ENCODE measurements around the gene AOX1.
"Not testable (repeated sequence)": the region's sequence is repeated elsewhere in the genome, so short reads cannot be mapped to it uniquely, and the experiment has no call there.

Gene AOX1

GRCh38 chr2:200627110-200627770 is 41.4 kb downstream of the AOX1 start:
- no peak for DNase-seq (ENCODE audit: low read depth)

GRCh38 chr2:200628461-200628860 is 42.6 kb downstream of the AOX1 start:
- DNase-seq (ENCODE audit: low read depth), result not testable (repeated sequence)

DNA sequence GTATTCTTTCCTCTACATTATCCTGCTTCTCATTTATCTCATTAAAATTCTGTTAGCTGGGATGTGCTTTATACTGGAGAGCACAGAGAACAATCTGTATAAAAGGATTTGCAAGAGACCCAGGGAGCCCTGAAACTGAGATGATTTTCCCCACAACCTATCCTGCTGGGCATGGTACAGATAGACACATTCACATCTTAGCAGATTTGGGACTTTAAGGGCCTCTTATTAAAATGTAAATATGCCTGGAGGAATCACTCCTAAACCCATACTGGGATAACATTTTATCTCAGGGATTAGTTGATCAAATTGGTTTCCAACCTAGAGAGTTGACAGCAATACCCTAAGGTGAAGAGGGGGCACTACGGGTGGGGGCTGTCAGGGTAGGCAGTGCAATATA is 45.5 kb downstream of the AOX1 start:
- DNase-seq (ENCODE audit: low read depth), result no peak

- no peak for DNase-seq (ENCODE audit: low read depth)
These were observed 48.6 kb downstream of the AOX1 start for GRCh38 chr2:200634231-200634964.

DNA sequence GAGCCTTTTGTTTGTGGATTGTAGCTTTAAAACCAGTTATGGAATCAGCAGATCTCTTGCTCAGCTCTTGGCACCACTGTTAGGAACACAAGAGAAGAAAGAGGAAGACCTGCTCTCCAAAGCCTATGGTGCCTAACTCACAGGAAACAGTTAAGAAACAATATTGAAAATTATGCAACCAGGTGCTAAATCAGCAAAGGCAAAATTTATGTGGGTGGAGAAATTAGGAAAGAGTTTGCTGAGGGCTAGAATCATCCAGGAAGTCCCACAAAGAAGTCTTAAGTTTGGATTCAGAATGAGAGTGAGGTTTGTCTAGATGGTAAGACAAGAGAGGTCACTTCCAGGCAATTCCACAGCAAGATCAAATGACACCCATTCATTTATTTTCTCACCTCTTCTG is 49.4 kb downstream of the AOX1 start:
- DNase-seq (ENCODE audit: low read depth), result no peak

DNA sequence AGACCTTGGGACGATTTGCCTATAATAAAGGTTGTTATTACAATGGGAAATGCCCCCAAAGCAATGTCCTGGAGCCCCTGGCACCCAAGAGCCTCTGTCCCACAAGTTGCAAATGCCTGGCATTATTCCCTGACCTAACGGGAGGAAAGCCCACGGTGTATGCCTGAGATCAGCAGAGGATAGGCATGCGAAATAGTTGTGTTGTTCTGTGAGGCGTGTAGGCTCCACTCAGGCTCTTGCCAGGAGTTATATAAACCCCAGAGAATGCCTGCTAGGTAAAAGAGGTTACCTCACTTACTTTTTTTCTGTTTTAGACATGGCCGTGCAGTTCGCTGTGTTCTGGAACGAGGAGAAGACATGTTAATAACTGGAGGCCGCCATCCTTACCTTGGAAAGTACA is 52.1 kb downstream of the AOX1 start:
- DNase-seq (ENCODE audit: low read depth), result no peak

DNA sequence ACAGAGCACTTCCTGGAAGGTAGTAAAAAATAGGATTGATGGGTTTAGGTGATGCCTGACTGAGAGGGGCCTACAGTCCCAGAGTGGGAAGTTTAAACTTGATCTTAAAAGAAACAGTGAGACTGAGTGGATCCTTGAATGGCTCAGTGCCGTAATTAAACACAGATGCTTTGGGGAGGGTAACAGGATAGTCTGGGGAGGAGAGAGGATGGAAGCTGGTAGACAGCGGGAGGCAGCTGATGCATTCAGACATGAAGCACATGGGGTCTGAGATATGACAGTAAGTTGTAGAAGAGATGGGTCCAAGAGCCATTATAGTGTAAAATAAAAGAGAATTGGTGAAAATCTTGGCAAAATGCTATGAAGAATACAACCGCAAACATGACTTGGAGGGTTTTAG is 54.4 kb downstream of the AOX1 start:
- DNase-seq (ENCODE audit: low read depth), result no peak

GRCh38 chr2:200640901-200641300 is 55.1 kb downstream of the AOX1 start:
- no peak for DNase-seq (ENCODE audit: low read depth)

DNA sequence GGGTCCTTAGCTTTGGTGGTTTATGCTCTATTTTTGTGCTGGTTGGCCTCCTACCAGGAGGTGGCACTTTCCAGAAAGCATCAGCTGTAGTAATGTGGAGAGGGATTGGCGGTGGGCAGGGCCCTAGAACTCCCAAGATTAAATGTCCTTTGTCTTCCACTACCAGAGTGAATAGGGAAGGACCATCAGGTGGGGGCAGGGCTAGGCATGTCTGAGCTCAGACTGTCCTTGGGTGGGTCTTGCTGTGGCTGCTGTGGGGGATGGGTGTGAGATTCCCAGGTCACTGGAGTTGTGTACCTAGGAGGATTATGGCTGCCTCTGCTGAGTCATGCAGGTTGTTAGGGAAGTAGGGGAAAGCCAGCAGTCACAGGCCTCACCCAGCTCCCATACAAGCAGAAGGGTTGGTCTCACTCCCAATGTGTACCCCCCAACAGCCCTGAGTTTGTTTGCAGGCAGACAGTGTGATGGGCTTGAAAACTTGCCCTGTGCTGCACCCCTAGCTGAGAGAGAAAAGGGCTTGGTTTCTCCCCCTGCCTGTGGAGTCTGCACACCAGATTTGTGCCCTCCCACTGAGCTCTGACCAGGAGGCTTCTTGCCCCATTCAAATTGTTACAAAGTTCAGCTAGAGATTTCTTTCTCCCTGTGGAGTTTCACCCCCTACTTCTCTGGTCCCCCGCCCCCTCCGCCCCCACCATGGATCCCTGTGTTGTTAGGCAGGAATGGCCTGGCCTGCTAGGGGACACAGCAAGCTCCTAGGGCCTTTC is 62.9 kb downstream of the AOX1 start:
- DNase-seq (ENCODE audit: low read depth), result not testable (repeated sequence)

DNA sequence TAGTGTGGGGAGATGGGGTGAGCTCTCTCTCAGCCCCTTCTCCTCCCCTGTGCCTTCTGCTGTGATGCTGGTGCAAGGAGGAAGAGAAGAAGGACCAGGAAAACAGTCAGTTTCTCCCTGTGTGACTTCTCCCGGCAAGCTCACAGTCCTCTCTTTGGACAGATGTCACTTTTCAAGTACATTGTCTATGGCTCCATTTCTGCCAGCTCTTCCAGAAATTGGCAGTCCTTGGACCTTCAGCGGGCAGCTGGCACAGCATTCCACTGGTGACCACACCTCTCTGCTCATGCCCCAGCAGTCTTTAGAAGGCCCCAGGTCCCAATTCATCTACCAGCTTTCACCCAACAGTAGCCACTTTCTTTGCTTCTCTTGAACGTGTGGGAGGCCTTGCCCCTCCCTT is 63.9 kb downstream of the AOX1 start:
- DNase-seq (ENCODE audit: low read depth), result no peak

DNA sequence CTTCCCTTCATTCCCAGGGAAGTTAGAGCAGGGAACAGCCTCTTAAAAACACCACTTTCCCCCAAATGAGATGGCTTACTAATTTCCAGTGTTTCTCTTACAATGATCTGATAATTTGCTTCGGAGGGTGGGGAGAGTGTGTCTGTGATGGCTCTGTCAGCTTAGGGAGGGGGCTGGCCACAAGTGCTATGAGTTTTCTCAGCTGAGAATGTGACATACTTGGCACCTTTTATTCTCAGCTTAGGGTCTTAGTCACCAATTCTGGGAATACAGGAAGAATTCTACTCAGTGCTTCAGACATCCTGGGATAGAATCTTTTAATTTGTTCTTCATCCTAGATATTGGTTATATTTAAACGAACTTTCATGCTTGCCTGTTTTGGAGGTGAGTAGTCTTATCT is 64.4 kb downstream of the AOX1 start:
- no peak for DNase-seq (ENCODE audit: low read depth)

DNA sequence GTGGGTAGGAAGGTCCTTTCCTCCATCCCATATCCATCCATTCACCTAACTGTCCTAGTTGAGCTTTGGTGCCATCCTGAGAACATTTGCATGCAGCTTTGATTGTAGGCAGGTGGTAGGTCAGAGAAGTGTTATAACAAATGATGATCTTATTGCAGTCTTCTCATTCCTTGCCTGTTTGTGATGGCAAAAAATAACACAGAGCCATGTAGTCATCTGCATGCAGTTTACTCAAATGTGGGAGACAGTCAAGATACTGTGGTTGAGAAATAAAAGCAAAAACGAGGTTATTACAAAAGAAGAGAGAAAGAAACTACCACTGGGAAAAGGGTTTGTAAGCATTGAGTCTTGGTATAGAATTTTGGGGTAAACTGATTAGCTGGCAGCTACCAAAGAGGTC is 66.3 kb downstream of the AOX1 start:
- no peak for DNase-seq (ENCODE audit: low read depth)

- DNase-seq (ENCODE audit: low read depth), result no peak
These were observed 67.2 kb downstream of the AOX1 start for GRCh38 chr2:200653021-200653420.

DNA sequence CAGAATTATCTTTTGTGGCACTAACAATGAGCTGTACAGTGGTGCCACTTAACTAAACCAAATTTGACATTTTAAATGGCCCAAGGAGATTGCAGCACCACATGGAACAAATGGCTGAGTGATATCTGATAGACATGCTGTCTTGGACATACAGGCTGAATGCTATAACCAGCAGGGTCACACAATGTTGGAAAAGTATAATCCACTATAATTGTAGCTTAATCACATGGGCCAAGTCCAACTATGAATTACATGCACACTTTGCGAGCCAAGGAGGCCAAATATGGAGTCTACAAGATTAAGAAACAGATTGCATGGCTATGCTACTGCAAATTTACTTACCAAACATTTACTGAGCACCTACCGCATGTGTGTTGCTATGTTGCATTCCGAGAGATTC is 69.0 kb downstream of the AOX1 start:
- no peak for DNase-seq (ENCODE audit: low read depth)

DNA sequence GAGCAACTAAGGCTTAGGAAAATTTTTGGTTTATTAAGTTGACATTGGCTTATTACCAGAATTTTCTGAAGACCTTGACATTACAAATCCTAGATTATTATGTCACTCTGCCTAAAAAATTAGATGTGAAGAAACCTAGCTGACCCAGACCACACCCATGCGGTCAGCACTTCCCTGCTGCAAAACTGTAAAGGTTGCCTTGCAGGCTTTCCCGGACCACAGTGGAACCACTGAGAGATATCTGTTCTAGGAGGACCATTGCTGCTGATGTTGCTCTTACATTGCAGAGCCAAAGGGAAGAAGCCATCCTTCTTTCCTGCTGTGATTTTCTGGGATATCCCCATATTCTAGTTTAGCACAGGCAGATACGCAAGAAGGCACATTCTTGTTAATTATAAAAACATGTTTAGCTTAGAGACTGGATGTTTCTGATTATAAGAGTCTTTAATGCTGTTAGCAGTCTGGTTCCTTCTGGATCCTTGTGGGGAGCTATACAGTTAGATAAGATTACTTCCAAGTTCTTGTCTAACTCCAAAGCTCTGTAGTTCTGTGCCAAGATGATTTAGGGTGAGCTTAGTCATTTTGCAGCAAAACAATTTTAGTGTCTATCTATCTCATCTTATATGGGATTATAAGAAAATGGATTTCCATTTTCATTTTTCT is 70.2 kb downstream of the AOX1 start:
- no peak for DNase-seq (ENCODE audit: low read depth)

DNA sequence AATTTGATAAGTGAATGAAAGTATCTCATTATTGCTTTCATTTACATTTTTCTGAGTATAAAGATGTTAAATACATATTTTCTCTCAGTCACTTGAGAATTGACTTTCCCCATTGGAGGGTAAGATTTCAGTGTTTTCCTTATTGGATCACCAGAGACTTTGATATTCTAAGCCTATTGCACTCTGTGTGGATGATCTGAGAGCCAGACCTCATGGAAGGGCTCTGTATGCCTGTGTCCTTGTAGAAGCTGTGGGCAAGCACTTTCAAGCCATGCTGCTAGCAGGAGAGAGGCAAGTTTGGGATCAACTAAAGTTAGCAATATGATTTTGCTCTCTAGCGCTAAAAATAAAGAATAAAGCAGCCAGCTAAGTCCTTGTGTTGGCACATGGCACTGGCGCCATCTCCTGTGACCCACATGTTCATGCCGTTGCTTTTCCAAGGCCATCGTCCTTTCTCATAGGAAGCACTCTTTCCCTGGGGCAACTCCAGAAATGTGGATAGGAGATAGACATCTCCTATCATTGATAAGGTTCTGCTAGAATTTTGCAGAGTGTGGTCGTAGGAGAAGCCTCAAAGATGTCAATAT is 72.6 kb downstream of the AOX1 start:
- DNase-seq (ENCODE audit: low read depth), result no peak

- no peak for DNase-seq (ENCODE audit: low read depth)
These were observed 73.6 kb downstream of the AOX1 start for GRCh38 chr2:200659410-200659809.

DNA sequence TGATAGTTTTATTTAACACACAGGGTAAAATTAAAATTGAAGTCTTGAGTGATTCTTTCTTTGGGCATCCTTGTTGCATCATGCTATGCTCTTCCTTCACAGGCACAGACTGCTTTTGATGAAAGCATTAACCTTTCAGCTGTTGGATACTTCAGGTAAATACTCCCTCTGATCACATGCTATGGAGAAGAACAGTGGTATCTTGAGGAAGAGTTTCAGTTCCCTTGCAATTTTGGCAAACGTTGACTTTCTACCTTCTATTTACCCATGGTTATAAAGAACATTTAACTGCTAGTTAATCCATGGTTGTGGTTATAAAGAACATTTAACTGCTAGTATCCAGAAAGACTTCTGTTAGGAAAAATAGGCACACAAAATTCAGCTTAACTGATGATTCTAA is 75.7 kb downstream of the AOX1 start:
- no peak for DNase-seq (ENCODE audit: low read depth)

DNA sequence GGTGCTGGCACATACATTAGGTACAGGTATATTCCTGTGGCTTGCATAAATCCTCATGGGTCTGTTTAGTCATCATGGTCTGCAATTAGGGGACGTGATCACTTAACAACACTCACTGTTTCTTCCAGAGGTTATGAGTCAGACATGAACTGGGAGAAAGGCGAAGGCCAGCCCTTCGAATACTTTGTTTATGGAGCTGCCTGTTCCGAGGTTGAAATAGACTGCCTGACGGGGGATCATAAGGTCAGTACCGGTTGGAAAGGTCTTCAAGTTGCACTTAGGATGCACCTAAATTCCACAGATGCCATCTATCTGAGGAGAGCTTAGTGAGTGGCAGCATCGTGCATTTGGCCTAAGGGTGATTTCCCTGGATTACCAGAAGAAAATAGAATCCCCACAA is 76.9 kb downstream of the AOX1 start:
- DNase-seq (ENCODE audit: low read depth), result no peak

DNA sequence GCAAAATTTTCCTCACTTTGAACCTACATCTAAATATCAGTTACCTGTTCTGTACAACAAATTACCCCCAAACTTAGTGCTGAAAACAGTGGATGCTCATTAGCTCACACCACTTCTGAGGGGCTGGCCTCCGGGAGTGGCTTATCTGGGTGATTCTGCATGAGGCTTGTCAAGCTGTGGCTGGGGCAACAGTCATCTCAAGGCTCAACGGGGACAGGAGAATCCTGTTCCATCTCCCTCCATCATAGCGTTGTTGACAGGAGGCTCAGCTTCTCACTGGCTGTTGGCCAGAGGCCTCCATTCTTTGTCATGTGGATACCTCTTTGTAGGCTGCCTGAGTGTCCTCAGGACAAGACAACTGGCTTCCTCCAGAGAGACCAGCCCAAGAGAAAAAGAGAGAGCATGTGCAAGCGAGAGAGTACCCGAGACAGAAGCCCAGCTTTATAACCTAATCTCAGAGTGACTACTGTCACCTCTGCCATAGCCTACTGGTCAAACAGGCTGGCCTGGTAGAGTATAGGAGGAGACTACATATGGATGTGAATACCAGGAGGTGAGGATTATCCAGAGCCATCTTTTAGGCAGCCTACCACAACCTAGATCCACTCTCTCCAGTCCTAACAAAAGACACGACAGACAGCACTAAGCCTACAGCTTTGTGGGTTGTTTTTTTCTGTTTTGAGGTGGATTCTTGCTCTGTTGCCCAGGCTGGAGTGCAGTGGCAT is 79.1 kb downstream of the AOX1 start:
- DNase-seq (ENCODE audit: low read depth), result no peak

- no peak for DNase-seq (ENCODE audit: low read depth)
These were observed 80.0 kb downstream of the AOX1 start for GRCh38 chr2:200665626-200666453.
